ENCODE measurements around the gene ATL2.

DNA sequence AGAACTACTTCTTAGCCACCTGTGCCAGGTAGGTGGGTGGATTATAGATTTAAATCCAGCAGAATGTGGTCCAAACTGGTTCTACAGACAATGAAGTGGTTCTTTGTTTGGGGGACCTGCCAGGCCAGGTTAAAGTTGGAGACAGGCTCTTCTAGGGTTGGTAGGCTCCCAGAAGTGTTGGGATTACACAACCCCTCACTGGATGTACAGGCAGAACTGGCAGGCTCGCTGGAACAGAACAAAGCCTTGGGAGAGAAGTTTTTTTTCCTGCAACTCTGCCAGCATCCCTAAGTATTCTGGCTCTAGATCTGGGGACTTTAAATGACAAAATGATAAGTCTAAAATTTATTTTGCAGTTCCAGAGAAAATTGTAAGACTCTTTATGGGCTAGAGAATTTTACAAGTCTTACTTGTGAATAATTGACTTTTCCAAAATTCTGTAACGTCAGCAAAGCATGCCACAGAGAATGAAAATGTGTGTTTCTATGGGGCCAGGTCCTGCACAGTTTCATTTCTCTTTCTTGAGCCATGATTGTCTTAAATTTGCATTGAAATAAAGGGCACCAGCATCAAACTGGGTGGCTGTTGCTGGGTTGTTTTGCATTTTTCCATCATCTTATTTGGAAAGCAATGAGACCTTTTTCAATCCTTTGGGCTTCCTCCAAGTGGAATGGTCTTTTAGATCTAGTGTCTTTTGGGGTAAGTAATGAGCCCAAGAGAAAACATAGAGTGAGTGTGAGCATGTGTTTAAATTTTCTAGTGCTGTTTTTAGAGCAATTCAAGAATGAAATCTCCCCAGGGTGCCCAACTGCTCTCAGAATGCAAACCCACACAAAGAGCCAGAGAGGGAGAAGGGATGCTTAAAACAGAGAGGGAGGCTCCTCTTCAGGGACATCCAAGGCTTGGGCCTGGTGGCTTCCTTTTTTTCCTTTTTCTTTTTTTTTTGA lies 32.4 kb upstream of the ATL2 start:
- TF ChIP-seq, protein P1, sequence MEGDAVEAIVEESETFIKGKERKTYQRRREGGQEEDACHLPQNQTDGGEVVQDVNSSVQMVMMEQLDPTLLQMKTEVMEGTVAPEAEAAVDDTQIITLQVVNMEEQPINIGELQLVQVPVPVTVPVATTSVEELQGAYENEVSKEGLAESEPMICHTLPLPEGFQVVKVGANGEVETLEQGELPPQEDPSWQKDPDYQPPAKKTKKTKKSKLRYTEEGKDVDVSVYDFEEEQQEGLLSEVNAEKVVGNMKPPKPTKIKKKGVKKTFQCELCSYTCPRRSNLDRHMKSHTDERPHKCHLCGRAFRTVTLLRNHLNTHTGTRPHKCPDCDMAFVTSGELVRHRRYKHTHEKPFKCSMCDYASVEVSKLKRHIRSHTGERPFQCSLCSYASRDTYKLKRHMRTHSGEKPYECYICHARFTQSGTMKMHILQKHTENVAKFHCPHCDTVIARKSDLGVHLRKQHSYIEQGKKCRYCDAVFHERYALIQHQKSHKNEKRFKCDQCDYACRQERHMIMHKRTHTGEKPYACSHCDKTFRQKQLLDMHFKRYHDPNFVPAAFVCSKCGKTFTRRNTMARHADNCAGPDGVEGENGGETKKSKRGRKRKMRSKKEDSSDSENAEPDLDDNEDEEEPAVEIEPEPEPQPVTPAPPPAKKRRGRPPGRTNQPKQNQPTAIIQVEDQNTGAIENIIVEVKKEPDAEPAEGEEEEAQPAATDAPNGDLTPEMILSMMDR (IDR thresholded peaks at IDR 0.05), result no peak
- TF ChIP-seq POLR2A (IDR thresholded peaks at IDR 0.05), result no peak
